Vagina (tissue), 2 donors: ENCODE results near the gene SLC1A1.

Experiments used
- CTCF ChIP-seq, 3 experiments: fragments of 450-650 bp in 2 of 3; fragments of 200-600 bp in 1 of 3; sonication (generic) in 1 of 3; IDR thresholded peaks; one replicate each; pipeline ENCODE4 v1.5.1; 2017 to 2019; ENCODE audit warnings: antibody characterized with exemption in 3 of 3, mild to moderate bottlenecking in 2 of 3, moderate library complexity in 2 of 3
- POLR2A ChIP-seq, 2 donors: fragments of 450-650 bp; IDR thresholded peaks; one replicate each; pipeline ENCODE4 v1.6.1; 2017; ENCODE audit warnings: antibody characterized with exemption in 2 of 2, mild to moderate bottlenecking in 2 of 2, moderate library complexity in 2 of 2
- POLR2AphosphoS5 ChIP-seq, 2 donors: sonication (generic); formaldehyde crosslinking; IDR thresholded peaks; one replicate each; pipeline ENCODE4 v1.9.0; 2017; ENCODE audit warnings: antibody characterized with exemption in 2 of 2, mild to moderate bottlenecking in 2 of 2, low read depth in 1 of 2; ENCODE audit not compliant: insufficient read depth in 1 of 2

GRCh38 chr9:4495537-4495936, 5.3 kb downstream of the SLC1A1 start:
- no peak for TF ChIP-seq POLR2A (IDR thresholded peaks at IDR 0.05)
- no peak for TF ChIP-seq CTCF (IDR thresholded peaks at IDR 0.05)
- TF ChIP-seq POLR2AphosphoS5 (IDR thresholded peaks at IDR 0.05; ENCODE audit: insufficient read depth in 1 of 2, low read depth in 1 of 2): no peak
